ENCODE results near the gene SCN7A.
"Not testable (repeated sequence)": the region's sequence is repeated elsewhere in the genome, so short reads cannot be mapped to it uniquely, and the experiment has no call there.

The SCN7A gene

GRCh38 chr2:166360426-166360825, 133.6 kb downstream of the SCN7A start:
- DNase-seq (ENCODE audit: low read depth), result no peak

- DNase-seq (ENCODE audit: low read depth), result not testable (repeated sequence)
Measured at GRCh38 chr2:166357950-166358321, 136.1 kb downstream of the SCN7A start.

- DNase-seq (ENCODE audit: low read depth), result no peak
Measured at GRCh38 chr2:166357068-166357949, 136.7 kb downstream of the SCN7A start.
